Mesenchymal stem cell (in vitro differentiated cells and primary cell): ENCODE results near the gene ZNF586.
A peak's percentile ranks its signal among the peaks of the same experiment; 100 is the strongest.
"Not testable (repeated sequence)": the region's sequence is repeated elsewhere in the genome, so short reads cannot be mapped to it uniquely, and the experiment has no call there.

Source experiments
- DNase-seq: peaks from one replicate; pipeline ENCODE4 v3.0.0-alpha.2; 2013
- H2AFZ ChIP-seq: one replicate; pipeline ENCODE4 v1.6.1; 2013; ENCODE audit warnings: low read depth, mild to moderate bottlenecking, control low read depth, inconsistent platforms, low read length, moderate library complexity
- H2AK5ac ChIP-seq: 2 replicates; pipeline ENCODE4 v1.6.1; 2013; ENCODE audit warnings: low read length, moderate library complexity, mild to moderate bottlenecking, inconsistent platforms; ENCODE audit not compliant: severe bottlenecking
- H2BK120ac ChIP-seq: one replicate; pipeline ENCODE4 v1.6.1; 2013; ENCODE audit warnings: low read depth, mild to moderate bottlenecking, inconsistent platforms, low read length, moderate library complexity
- H2BK12ac ChIP-seq, 2 experiments: one replicate each; pipeline ENCODE4 v1.6.1; 2013; ENCODE audit warnings: inconsistent platforms in 2 of 2, low read length in 2 of 2, mild to moderate bottlenecking in 2 of 2, moderate library complexity in 2 of 2, control low read depth in 1 of 2
- H2BK15ac ChIP-seq: one replicate; pipeline ENCODE4 v1.6.1; 2013; ENCODE audit warnings: mild to moderate bottlenecking, low read depth, inconsistent platforms; ENCODE audit not compliant: poor library complexity, severe bottlenecking
- H2BK5ac ChIP-seq: 2 replicates; pipeline ENCODE4 v1.6.1; 2013; ENCODE audit warnings: low read depth, mild to moderate bottlenecking, low read length, control low read depth, inconsistent platforms; ENCODE audit not compliant: poor library complexity, severe bottlenecking
- H3K14ac ChIP-seq, 2 experiments: one replicate each; pipeline ENCODE4 v1.6.1; 2013; ENCODE audit warnings: inconsistent platforms in 2 of 2, low read length in 2 of 2, control low read depth in 1 of 2, mild to moderate bottlenecking in 1 of 2, moderate library complexity in 1 of 2
- H3K18ac ChIP-seq, 2 experiments: one replicate each; pipeline ENCODE4 v1.6.1; 2013; ENCODE audit warnings: inconsistent platforms in 2 of 2, low read length in 2 of 2, control low read depth in 1 of 2, low read depth in 1 of 2, mild to moderate bottlenecking in 1 of 2
- H3K23ac ChIP-seq, 2 experiments: one replicate each; pipeline ENCODE4 v1.6.1; 2013; ENCODE audit warnings: inconsistent platforms in 2 of 2, low read length in 2 of 2, mild to moderate bottlenecking in 2 of 2, moderate library complexity in 2 of 2, control low read depth in 1 of 2
- H3K27ac ChIP-seq: 2 replicates; pipeline ENCODE4 v1.5.1; 2013; ENCODE audit warnings: mild to moderate bottlenecking, moderate library complexity, low read length, control low read depth, inconsistent platforms; ENCODE audit not compliant: poor library complexity, severe bottlenecking
- H3K27me3 ChIP-seq, 2 experiments: 2 replicates each; pipeline versions ENCODE4 v1.6.1 to v1.7.0; 2013; ENCODE audit warnings: low read length in 2 of 2, mild to moderate bottlenecking in 2 of 2, moderate library complexity in 2 of 2, control low read depth in 1 of 2, inconsistent platforms in 1 of 2; ENCODE audit not compliant: control insufficient read depth in 1 of 2, insufficient read depth in 1 of 2
- H3K36me3 ChIP-seq, 2 experiments: 2 replicates each; pipeline versions ENCODE4 v1.6.1 to v1.7.0; 2013; ENCODE audit warnings: low read length in 2 of 2, control low read depth in 1 of 2, inconsistent platforms in 1 of 2, low read depth in 1 of 2, mild to moderate bottlenecking in 1 of 2; ENCODE audit not compliant: insufficient read depth in 2 of 2, control insufficient read depth in 1 of 2
- H3K4ac ChIP-seq, 2 experiments: one replicate each; pipeline ENCODE4 v1.6.1; 2013; ENCODE audit warnings: inconsistent platforms in 2 of 2, low read length in 2 of 2, mild to moderate bottlenecking in 2 of 2, moderate library complexity in 2 of 2, control low read depth in 1 of 2, low read depth in 1 of 2
- H3K4me1 ChIP-seq: 2 replicates; pipeline ENCODE4 v1.6.1; 2013; ENCODE audit warnings: low read depth, low read length, control low read depth; ENCODE audit not compliant: control insufficient read depth, insufficient read depth
- H3K4me2 ChIP-seq: 2 replicates; pipeline ENCODE4 v1.6.1; 2013; ENCODE audit warnings: low read length, mild to moderate bottlenecking, inconsistent platforms; ENCODE audit not compliant: poor library complexity, severe bottlenecking
- H3K4me3 ChIP-seq, 2 experiments: 2 replicates each; pipeline versions ENCODE4 v1.5.1 to v1.7.0; 2013; ENCODE audit warnings: low read length in 2 of 2, mild to moderate bottlenecking in 2 of 2, control low read depth in 1 of 2, low read depth in 1 of 2; ENCODE audit not compliant: insufficient read depth in 1 of 2
- H3K79me1 ChIP-seq: replicated peaks from 2 replicates; pipeline ENCODE4 v1.6.1; 2013; ENCODE audit warnings: mild to moderate bottlenecking, control low read depth, low read length, inconsistent platforms; ENCODE audit not compliant: poor library complexity, severe bottlenecking
- H3K9ac ChIP-seq: 2 replicates; pipeline ENCODE4 v1.7.0; 2013; ENCODE audit warnings: mild to moderate bottlenecking, low read length, moderate library complexity
- H3K9me3 ChIP-seq: 2 replicates; pipeline ENCODE4 v1.7.0; 2013; ENCODE audit warnings: mild to moderate bottlenecking, low read length; ENCODE audit not compliant: control insufficient read depth
- H4K8ac ChIP-seq: one replicate; pipeline ENCODE4 v1.6.1; 2013; ENCODE audit warnings: inconsistent platforms, mild to moderate bottlenecking, low read length, moderate library complexity
- H4K91ac ChIP-seq: one replicate; pipeline ENCODE4 v1.6.1; 2013; ENCODE audit warnings: mild to moderate bottlenecking, low read length, inconsistent platforms
- WGBS: methylation state at CpG from one replicate; pipeline ENCODE4 v1.1.7; 2013; ENCODE audit warnings: mixed read lengths; 5-methylcytosine and 5-hydroxymethylcytosine counted together

ZNF586 gene

DNA sequence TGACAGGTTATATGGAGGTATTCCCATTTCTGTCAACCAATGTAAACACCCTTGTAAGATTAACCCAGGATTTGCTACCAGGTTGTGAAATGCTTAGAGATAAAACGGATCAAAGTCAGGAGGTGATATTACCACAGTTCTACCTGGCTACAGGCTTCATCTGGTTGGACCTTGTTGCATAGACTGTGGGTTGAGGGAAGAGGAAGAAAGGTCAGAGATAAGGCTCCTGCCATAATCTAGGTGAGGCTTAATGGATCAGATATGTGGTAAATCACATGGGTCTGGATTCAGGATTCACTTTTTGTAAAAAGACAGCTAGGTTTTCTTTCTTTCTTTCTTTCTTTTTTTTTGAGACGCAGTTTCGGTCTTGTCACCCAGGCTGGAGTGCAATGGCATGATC is 52.0 kb downstream of the ZNF586 start:
- H3K36me3 ChIP-seq: peaks cover 7 to 18% of the 10 kb centered on the region in 2 experiments
- not testable (repeated sequence) for DNase-seq, H2BK12ac ChIP-seq, H3K14ac ChIP-seq, H3K4ac ChIP-seq, H3K23ac ChIP-seq, H4K8ac ChIP-seq, H2BK120ac ChIP-seq, H3K18ac ChIP-seq, H3K27me3 ChIP-seq, H2AK5ac ChIP-seq, H4K91ac ChIP-seq, H3K4me2 ChIP-seq, H2BK15ac ChIP-seq, H3K4me3 ChIP-seq, H3K9me3 ChIP-seq, H2BK5ac ChIP-seq, H3K9ac ChIP-seq, H2AFZ ChIP-seq, H3K27ac ChIP-seq
- 100% methylated on average over 2 of the region's 3 CpGs for WGBS
- peaks cover 11% of the 10 kb centered on the region for H3K4me1 ChIP-seq
- H3K79me1 ChIP-seq: peaks cover 11% of the 10 kb centered on the region

DNA sequence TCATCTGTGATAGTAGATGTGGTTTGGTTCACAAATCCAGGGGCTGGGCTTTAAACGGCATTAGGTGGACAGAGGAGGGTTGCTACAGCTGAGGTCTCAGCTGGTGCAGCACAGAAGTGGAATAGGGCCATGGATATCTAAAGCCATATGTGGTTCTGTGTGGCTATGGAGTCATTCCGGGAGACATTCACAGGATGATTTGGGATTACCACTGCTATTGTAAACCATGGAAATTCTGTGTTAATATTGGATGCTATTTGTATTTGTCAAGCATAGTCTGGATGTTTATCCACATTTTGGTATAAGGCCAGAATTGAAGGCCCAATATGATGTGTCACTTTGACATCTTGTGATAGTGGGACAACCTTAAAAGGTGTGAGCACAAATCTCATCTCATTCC is 53.7 kb downstream of the ZNF586 start:
- not testable (repeated sequence) for H4K8ac ChIP-seq, H3K4ac ChIP-seq, H4K91ac ChIP-seq, H2AK5ac ChIP-seq, H3K18ac ChIP-seq, H3K27ac ChIP-seq, H3K14ac ChIP-seq, DNase-seq, H2BK15ac ChIP-seq, H2BK5ac ChIP-seq, H3K9ac ChIP-seq, H2BK12ac ChIP-seq, H2AFZ ChIP-seq, H3K9me3 ChIP-seq, H3K4me3 ChIP-seq, H3K23ac ChIP-seq, H3K4me2 ChIP-seq, H3K79me1 ChIP-seq, H2BK120ac ChIP-seq, H3K27me3 ChIP-seq
- WGBS: 93% methylated on average over 2 of the region's 2 CpGs
- peaks cover 11% of the 10 kb centered on the region for H3K4me1 ChIP-seq
- H3K36me3 ChIP-seq: peaks cover 9 to 22% of the 10 kb centered on the region in 2 experiments

DNA sequence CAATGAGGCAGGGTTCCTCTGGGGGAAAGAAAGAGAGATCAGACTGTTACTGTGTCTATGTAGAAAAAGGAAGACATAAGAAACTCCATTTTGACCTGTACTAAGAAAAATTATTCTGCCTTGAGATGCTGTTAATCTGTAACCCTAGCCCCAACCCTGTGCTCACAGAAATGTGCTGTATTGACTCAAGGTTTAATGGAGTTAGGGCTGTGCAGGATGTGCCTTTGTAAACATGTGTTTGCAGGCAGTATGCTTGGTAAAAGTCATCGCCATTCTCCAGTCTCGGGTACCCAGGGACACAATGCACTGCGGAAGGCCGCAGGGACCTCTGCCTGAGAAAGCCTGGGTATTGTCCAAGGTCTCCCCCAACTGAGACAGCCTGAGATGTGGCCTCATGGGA is 54.1 kb downstream of the ZNF586 start:
- not testable (repeated sequence) for DNase-seq, H3K18ac ChIP-seq, H3K27me3 ChIP-seq, H4K8ac ChIP-seq, H3K9me3 ChIP-seq, H2AFZ ChIP-seq, H3K4ac ChIP-seq, H3K14ac ChIP-seq, H2BK5ac ChIP-seq, H3K79me1 ChIP-seq, H3K4me3 ChIP-seq, H2BK120ac ChIP-seq, H2BK12ac ChIP-seq, H2BK15ac ChIP-seq, H3K4me2 ChIP-seq, H4K91ac ChIP-seq, H3K23ac ChIP-seq, H3K9ac ChIP-seq, H2AK5ac ChIP-seq, H3K27ac ChIP-seq
- Histone ChIP-seq H3K4me1 (peaks cover 11% of the 10 kb centered on the region), H3K36me3 (peaks cover 9 to 22% of the 10 kb centered on the region in 2 experiments)
- WGBS: 96% methylated on average over 4 of the region's 4 CpGs

DNA sequence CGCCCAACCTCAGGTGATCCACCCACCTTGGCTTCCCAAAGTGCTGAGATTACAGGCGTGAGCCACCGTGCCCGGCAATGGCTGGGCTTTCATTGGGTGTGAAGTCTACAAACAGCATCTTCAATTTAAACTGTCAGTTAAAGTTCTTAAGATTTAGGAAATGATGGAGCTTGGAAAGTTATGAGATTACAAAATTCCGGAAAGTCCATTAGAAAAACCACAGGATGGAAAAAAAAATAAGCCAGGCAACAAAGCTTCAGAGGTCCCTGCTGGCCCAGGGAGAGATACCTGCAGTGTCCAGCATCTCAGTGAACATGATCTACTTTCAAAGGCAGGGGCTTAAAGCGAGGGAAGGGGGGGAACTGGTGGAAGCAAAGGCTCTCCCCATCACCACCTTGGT is 56.0 kb downstream of the ZNF586 start:
- H4K91ac ChIP-seq: no peak overlapping the region
- no peak overlapping the region for H3K4ac ChIP-seq
- H2BK120ac ChIP-seq: no peak overlapping the region
- peak overlapping the region; percentile 14 for H3K27ac ChIP-seq
- H2BK12ac ChIP-seq: no peak overlapping the region
- H2BK15ac ChIP-seq: no peak overlapping the region
- H3K36me3 ChIP-seq: peaks cover 9 to 30% of the 10 kb centered on the region in 2 experiments
- H3K79me1 ChIP-seq: peaks cover 7% of the 10 kb centered on the region
- H2BK5ac ChIP-seq: no peak overlapping the region
- no peak overlapping the region for H3K4me2 ChIP-seq
- no peak overlapping the region for H3K23ac ChIP-seq
- H2AK5ac ChIP-seq: no peak overlapping the region
- no peaks in the 10 kb centered on the region for H3K27me3 ChIP-seq
- no peak overlapping the region for H3K18ac ChIP-seq
- H3K4me1 ChIP-seq: peaks cover 16% of the 10 kb centered on the region
- no peak overlapping the region for H2AFZ ChIP-seq
- H3K4me3 ChIP-seq: no peak overlapping the region
- no peaks in the 10 kb centered on the region for H3K9me3 ChIP-seq
- H4K8ac ChIP-seq: no peak overlapping the region
- H3K14ac ChIP-seq: no peak overlapping the region
- over 99% methylated on average over 5 of the region's 6 CpGs for WGBS
- no peak overlapping the region for H3K9ac ChIP-seq
- DNase-seq: peak; percentile 50
